Heart left ventricle (tissue), 16 donors: Measurements from ENCODE around the gene LRRC32. TPM values are rescaled to one million over a fixed set of nuclear protein-coding genes. Genes with fewer than 3 reads are reported as not detected.
A peak's percentile ranks its signal among the peaks of the same experiment; 100 is the strongest.

ENCODE experiments used
- ATAC-seq, 4 donors: fragments of 200-7000 bp; cut with Tn5 transposase; one replicate each; pipeline ENCODE4 v1.9.1; 2020 to 2022; ENCODE audit warnings: moderate library complexity in 4 of 4, mild to moderate bottlenecking in 3 of 4, moderate number of reproducible peaks in 1 of 4
- DNase-seq, 5 donors: peaks; one replicate each; pipeline ENCODE4 v3.0.0-alpha.2; 2020
- H3K27ac ChIP-seq, 12 donors: fragments of 200-600 bp; sonication (generic) in 4 of 12; one replicate each; pipeline versions ENCODE4 v1.5.0 to v1.8.0; 2016 to 2022; ENCODE audit warnings: mild to moderate bottlenecking in 2 of 12
- H3K27me3 ChIP-seq, 9 donors: fragments of 200-600 bp; sonication (generic) in 2 of 9; one replicate each; pipeline versions ENCODE4 v1.5.1 to v1.8.0; 2016 to 2022; ENCODE audit warnings: mild to moderate bottlenecking in 3 of 9
- H3K36me3 ChIP-seq, 9 donors: fragments of 200-600 bp; sonication (generic) in 2 of 9; one replicate each; pipeline versions ENCODE4 v1.5.0 to v1.8.0; 2018 to 2022; ENCODE audit warnings: mild to moderate bottlenecking in 2 of 9
- H3K4me1 ChIP-seq, 12 donors: fragments of 200-600 bp; sonication (generic) in 4 of 12; one replicate each; pipeline versions ENCODE4 v1.5.0 to v1.8.0; 2016 to 2022; ENCODE audit warnings: mild to moderate bottlenecking in 3 of 12
- H3K4me3 ChIP-seq, 12 donors: fragments of 200-600 bp; sonication (generic) in 4 of 12; one replicate each; pipeline versions ENCODE4 v1.5.0 to v1.8.0; 2017 to 2022; ENCODE audit warnings: mild to moderate bottlenecking in 9 of 12, moderate library complexity in 4 of 12
- H3K9me3 ChIP-seq, 12 donors: fragments of 200-600 bp; sonication (generic) in 4 of 12; one replicate each; pipeline versions ENCODE4 v1.5.0 to v1.8.0; 2016 to 2022; ENCODE audit warnings: mild to moderate bottlenecking in 1 of 12
- CTCF ChIP-seq, 12 donors: fragments of 200-600 bp; sonication (generic) in 4 of 12; IDR thresholded peaks; one replicate each; pipeline versions ENCODE4 v1.5.0 to v1.8.0; 2018 to 2022; ENCODE audit warnings: antibody characterized with exemption in 12 of 12, mild to moderate bottlenecking in 5 of 12
- POLR2A ChIP-seq, 2 donors: fragments of 450-650 bp; IDR thresholded peaks; one replicate each; pipeline ENCODE4 v1.6.1; 2017; ENCODE audit warnings: antibody characterized with exemption in 2 of 2, mild to moderate bottlenecking in 2 of 2, moderate library complexity in 2 of 2
- WGBS, 4 donors: extraction: QIAGEN DNeasy Blood & Tissue Kit in 2 of 4; methylation state at CpG; one replicate each; pipeline versions ENCODE4 v1.1.5 to v1.1.7; 2013 to 2018; 5-methylcytosine and 5-hydroxymethylcytosine counted together
- intact Hi-C, 10 donors: fragments of 100-400 bp; cut with DNase I; formaldehyde crosslinking; loops; one replicate each; pipeline versions ENCODE4 v1.11.1 to v1.14.2; 2022
- polyA plus RNA-seq, 2 donors: library from polyadenylated mRNA; stranded (reverse); fragments of 200-250 nt; gene quantifications; one replicate each; pipeline ENCODE4 v1.2.3, GENCODE V29; 2013
- total RNA-seq, 9 donors: library from RNA; depleted of rRNA in 2 of 9; stranded (reverse); fragments of >200 nt in 2 of 9; fragmentation: NEBNext Ultra II Directional in 3 of 9; extraction: Animal tissue kit (Norgen Biotek cat#: 25700) in 3 of 9; gene quantifications; one replicate each; pipeline versions ENCODE4 v1.1.0 to v1.2.4, GENCODE V29; 2016 to 2023
- donor health status: ischemic (EF 13 %, LVEDD 7.1; RV severe dilation, severe dysfunction).
- donor health status: healthy with polysubstance abuse.
- donor health status: DM: no; HTN: yes; CAD: no.
- donor health status: DM: no; HTN: no; CAD: no.
- donor health status: ischemic (EF 25% LVEDD 6.9; RV normal size, moderate dysfunction).
- donor health status: ischemic (EF 25% LVEDD 5.7; RV mildly dilated, moderate dysfunction).
- donor health status: healthy.
- donor health status: DM: yes; HTN: yes; CAD: no.
- donor health status: ischemic (EF 35%, LVEDD 5.7; RV mildly dilated, moderate dysfunction).
- donor health status: nonischemic (EF 11% LVEDD 7.7; RV severe dilation, severe dysfunction).
- donor health status: DM: yes; HTN: yes; CAD: no.
- donor health status: PGD.
- donor health status: ischemic (EF 29% LVEDD 5.4; RV normal size, mild dysfunction).
- donor health status: nonischemic (EF 23%, LVEDD 6.1; RV moderate dilation, normal function).

The LRRC32 gene
- total and polyA plus RNA-seq, 11 donors, result 20.1 to 79.0 (median 44.6) TPM

GRCh38 chr11:76717816-76718215, 47.3 kb upstream of the LRRC32 start:
- no peak overlapping the region for H3K27ac ChIP-seq
- peaks cover 0 to 6% (median 0%) of the 10 kb centered on the region in 9 donors for H3K27me3 ChIP-seq
- TF ChIP-seq CTCF (IDR thresholded peaks at IDR 0.05) (no peak), POLR2A (IDR thresholded peaks at IDR 0.05) (no peak)
- ATAC-seq, result no peak
- H3K4me1 ChIP-seq, result peaks cover 0 to 12% (median 4%) of the 10 kb centered on the region in 12 donors
- DNase-seq, result no peak
- no peak overlapping the region for H3K4me3 ChIP-seq
- 87 to 95% (median 88%) methylated on average over 5 of the region's 5 CpGs for WGBS, 4 donors
- H3K36me3 ChIP-seq, result no peaks in the 10 kb centered on the region
- H3K9me3 ChIP-seq, result no peaks in the 10 kb centered on the region
- intact Hi-C loops, result no loop called here

GRCh38 chr11:76717369-76717768, 46.8 kb upstream of the LRRC32 start:
- Histone ChIP-seq H3K36me3 (no peaks in the 10 kb centered on the region), H3K9me3 (no peaks in the 10 kb centered on the region), H3K4me3 (no peak overlapping the region), H3K27ac (no peak overlapping the region), H3K27me3 (peaks cover 0 to 4% (median 0%) of the 10 kb centered on the region in 9 donors), H3K4me1 (peaks cover 0 to 10% (median 4%) of the 10 kb centered on the region in 12 donors)
- intact Hi-C loops, result no loop called here
- DNase-seq (no peak), ATAC-seq (no peak)
- TF ChIP-seq CTCF (IDR thresholded peaks at IDR 0.05) (no peak), POLR2A (IDR thresholded peaks at IDR 0.05) (no peak)
- WGBS, 4 donors, result 76 to 90% (median 85%) methylated on average over 4 of the region's 4 CpGs

GRCh38 chr11:76716268-76716667, 45.7 kb upstream of the LRRC32 start:
- Histone ChIP-seq H3K9me3 (no peaks in the 10 kb centered on the region), H3K36me3 (no peaks in the 10 kb centered on the region), H3K27me3 (no peaks in the 10 kb centered on the region), H3K27ac (no peak overlapping the region), H3K4me3 (no peak overlapping the region), H3K4me1 (peaks cover 0 to under 1% (median 0%) of the 10 kb centered on the region in 12 donors)
- intact Hi-C loops, result no loop called here
- TF ChIP-seq POLR2A (IDR thresholded peaks at IDR 0.05), result no peak
- TF ChIP-seq CTCF (IDR thresholded peaks at IDR 0.05), result no peak
- WGBS, 4 donors, result 88 to 95% (median 89%) methylated on average over 9 of the region's 9 CpGs
- DNase-seq (no peak), ATAC-seq (peak in 1 of 4 donors; percentile 14)

- TF ChIP-seq CTCF (IDR thresholded peaks at IDR 0.05) (no peak), POLR2A (IDR thresholded peaks at IDR 0.05) (no peak)
- Histone ChIP-seq H3K27ac (no peak overlapping the region), H3K4me3 (no peak overlapping the region), H3K36me3 (no peaks in the 10 kb centered on the region), H3K27me3 (no peaks in the 10 kb centered on the region), H3K9me3 (no peaks in the 10 kb centered on the region), H3K4me1 (no peaks in the 10 kb centered on the region)
- no peak for DNase-seq
- ATAC-seq, result no peak
- WGBS, 4 donors, result 83 to 90% (median 86%) methylated on average over 3 of the region's 3 CpGs
- intact Hi-C loops, result no loop called here
Measured at GRCh38 chr11:76714493-76714892, 43.9 kb upstream of the LRRC32 start.
